Adrenal gland (tissue), 5 donors: Measurements from ENCODE around the gene CCDC192.

ENCODE experiments used
- CTCF ChIP-seq, 6 experiments: fragments of 450-650 bp in 4 of 6; fragments of 200-600 bp in 2 of 6; sonication (generic) in 1 of 6; IDR thresholded peaks; 1 replicate in 5 of 6; 2 replicates in 1 of 6; pipeline versions ENCODE4 v1.5.1 to v1.8.0; 2016 to 2021; ENCODE audit warnings: antibody characterized with exemption in 6 of 6, mild to moderate bottlenecking in 2 of 6, moderate library complexity in 1 of 6
- POLR2A ChIP-seq, 2 donors: fragments of 450-650 bp; IDR thresholded peaks; one replicate each; pipeline ENCODE4 v1.6.1; 2017; ENCODE audit warnings: antibody characterized with exemption in 2 of 2, mild to moderate bottlenecking in 2 of 2, moderate library complexity in 1 of 2
- donor health status: DM: no; HTN: no; CAD: no.

GRCh38 chr5:127683008-127683407, 20.2 kb upstream of the CCDC192 start:
- no peak for TF ChIP-seq POLR2A (IDR thresholded peaks at IDR 0.05)
- TF ChIP-seq CTCF (IDR thresholded peaks at IDR 0.05), result no peak
